HG03108 (cell line): ENCODE data around the gene FBXW12.
"Not testable (repeated sequence)": the region's sequence is repeated elsewhere in the genome, so short reads cannot be mapped to it uniquely, and the experiment has no call there.

ENCODE experiments used
- ATAC-seq: cut with Tn5 transposase; IDR thresholded peaks from one replicate; pipeline ENCODE4 v1.9.1; 2021; ENCODE audit warnings: moderate library complexity; ENCODE audit not compliant: unreplicated experiment

The FBXW12 gene, protein sequence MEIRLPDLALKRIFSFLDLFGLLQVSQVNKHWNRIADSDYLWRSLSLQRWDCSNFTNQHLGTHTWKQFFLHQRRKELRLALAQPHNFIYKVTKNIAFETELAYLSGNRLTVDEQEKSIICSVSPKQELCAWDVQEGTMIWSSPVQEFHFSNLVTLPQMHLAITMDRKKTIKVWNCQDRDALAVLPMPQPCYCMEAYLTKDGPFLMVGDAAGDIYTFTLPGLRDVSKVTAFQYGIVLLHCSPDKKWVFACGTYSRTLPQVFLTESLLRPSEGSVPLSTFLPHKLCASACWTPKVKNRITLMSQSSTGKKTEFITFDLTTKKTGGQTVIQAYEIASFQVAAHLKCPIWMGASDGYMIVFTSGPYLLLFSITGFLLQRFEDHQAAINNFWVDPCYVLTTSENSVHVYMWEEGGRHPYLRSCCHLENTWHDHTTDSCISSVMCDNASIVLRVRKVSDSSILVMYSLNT

DNA sequence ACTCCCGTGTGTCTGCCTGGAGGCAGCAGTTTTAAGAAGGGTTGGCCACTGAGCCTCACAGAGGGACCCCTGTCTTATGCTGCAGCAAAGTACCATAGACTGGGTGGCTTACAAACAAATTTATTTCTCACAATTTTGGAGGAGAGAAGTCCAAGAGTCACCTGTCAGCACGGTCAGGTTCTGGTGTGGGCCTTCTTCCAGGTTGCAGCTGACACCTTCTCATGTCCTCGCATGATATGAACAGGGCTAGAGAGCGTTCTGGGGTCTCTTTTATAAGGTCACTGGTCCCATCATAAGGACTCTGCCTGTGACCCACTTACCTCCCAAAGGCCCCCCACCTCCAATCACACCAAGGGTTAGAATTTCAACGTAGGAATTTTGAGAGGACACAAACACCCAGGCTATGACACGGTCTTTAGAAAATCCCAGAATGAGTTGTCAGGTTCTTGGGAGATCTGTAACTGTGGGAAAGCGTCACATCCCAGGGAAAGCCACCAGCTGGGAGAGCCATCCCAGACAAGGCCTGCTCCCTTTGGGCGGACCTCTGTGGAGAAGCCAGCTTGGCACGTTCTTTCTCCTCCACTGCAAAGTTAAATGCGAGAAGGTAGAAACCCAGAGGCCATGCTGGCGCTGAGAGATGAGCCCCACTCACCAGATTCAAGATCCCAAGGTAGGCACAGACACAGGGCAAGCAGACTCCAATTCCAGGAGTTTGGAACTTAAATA lies at the start of gene FBXW12:
TSS of gene FBXW12 (plus strand) at position 569 of the 726 bp plus-strand sequence. CDS start 549 bp downstream, outside the sequence.
- ATAC-seq = no peak

DNA sequence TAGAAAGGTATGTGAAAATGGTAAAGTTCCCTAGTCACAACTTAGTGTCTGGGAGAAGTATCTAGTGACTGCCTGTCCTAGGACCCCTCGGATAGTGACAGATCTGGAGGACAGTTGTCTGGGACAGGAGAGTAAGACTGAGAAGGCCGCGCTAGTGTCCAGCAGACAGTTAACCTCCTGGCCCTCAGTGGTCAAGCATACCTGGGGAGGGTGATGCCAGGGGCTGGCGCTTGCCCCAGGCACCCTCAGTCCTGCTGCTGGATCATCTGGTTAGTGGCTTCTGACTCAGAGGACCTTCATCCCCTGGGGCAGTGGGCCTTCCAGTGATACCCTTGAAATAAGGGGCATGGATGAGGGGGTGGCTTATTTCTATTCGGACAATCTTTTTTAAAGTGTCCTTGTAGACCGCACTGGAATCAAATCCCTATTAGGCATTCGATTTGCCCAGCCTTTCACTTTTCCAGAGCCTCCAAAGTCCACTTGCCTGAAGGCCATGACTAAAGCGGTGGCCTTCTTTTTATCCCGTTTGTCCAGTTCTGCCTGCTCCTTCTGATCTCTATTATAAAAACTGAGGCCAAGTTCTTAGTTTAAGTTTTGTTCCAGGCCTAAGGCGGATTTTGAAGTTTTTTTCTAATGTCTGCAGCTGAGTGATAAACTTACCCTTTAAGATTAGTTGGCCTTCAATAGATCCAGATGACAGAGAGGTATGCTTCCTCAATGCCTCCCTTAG lies 40.1 kb upstream of the FBXW12 start:
- not testable (repeated sequence) for ATAC-seq

DNA sequence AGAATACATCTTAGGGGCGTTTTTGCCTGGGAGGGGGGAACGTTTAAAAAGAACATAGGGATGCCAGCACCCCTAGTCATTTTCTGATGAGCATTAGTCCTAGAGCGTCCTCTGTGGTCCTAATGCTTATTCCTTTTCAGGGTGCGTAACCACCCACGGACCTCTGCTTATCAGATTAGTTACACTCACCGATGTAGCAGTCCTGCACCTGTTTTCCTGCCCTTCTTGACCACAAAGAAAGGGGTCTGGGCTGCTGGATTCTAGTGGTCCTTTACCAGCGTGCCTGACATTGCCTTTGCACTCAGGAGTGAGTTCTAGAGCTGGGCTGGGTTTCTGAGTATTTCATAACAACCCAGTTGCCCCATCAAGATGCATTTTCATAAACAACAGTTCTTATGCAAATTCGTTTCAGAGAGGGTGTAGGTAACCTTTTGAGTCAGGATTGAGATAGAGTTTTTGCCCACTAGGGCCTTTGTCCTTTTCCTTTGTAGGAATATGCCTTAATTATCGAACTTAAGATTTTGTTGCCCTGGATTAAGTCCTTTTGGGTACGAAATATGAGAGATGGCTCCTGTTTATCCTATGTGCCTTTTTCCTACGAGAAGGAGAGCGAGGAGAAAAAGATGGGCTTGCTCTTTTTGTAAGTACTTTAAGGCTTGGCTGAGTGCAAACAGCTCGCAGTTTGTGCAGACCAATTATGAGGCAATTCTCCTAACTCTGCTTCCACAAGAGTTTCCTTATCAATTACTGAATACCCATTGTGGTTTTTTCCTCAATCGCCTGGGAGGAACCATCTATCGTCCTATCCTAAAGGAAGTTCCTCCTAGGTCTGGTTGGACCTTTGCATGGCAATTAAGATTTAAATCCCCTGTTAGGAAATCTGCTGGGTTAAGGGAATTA lies 38.4 kb upstream of the FBXW12 start, which contains the start of gene SPINK8:
TSS of gene SPINK8 (minus strand) at position 316 of the 900 bp plus-strand sequence. CDS start 5,320 bp downstream, outside the sequence.
- not testable (repeated sequence) for ATAC-seq

DNA sequence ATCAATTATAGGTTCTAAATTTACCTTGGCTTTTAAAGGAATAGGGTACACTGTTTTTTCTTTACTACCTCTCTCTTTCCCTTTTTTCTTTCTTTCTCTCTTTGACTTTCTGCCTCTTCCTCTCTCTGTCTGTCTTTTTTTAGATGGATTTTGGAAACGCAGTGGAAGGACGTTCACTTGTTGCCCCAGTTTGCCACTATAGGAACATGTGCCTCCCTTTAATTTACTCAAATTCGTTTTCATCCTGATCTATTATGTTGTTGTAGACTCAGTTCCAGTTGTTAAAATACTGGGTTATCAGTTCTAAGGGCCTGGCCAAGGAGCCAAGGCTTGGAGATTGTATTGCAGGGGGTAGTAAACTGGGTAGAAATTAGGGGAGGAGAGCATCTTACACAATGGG lies 37.4 kb upstream of the FBXW12 start:
- no peak for ATAC-seq

DNA sequence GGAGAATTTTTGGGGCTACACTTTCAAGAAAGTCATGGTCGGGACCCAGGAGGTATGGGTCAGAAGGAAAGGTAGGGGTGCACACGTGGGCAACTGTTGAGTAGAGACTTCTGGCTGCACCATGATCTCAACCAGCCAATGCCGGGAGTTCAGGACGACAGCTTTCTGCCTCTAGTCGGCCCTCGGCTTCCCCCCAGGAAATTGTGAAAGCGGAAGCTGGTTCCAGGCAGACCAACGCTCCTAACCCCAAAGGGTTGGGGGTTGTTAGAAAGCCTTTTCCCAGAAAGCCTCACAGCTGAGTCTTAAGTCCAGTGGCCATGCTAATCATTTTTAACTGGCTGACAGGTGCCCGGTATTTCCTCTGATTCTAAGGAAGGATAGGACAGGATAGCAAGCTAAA lies 36.7 kb upstream of the FBXW12 start:
- not testable (repeated sequence) for ATAC-seq

DNA sequence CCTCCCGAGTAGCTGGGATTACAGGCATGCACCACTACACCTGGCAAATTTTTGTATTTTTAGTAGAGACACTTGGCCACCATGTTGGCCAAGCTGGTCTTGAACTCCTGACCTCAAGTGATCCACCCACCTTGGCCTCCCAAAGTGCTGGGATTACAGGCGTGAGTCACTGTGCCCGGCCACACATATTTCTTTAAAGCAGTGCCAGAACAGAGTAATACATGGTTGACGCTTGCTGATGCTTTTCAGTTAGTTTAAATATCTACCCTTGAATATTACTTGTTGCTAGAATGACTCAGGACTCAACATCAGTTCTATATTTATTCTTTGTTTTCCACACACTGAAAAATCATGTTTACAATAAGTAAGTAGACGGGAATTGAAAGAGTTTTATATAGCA lies 34.5 kb upstream of the FBXW12 start:
- ATAC-seq = not testable (repeated sequence)

DNA sequence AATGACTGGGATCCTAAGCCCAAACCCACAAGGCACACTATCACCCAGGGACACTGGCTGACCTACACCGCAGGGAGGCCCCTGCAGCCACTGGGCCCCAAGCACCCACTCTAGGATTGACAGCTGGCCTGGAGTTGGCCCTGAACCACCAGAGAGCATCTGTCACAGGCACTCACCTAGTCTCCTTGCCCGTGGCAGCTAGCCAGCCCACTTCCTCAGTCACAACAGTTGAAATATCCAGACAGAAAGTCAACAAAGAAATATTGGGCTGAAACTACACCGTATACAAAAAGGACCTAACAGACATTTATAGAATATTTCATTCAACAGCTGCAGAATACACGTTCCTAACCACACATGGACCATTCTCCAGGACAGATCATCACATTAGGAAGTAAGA lies 33.4 kb upstream of the FBXW12 start:
- ATAC-seq = no peak

DNA sequence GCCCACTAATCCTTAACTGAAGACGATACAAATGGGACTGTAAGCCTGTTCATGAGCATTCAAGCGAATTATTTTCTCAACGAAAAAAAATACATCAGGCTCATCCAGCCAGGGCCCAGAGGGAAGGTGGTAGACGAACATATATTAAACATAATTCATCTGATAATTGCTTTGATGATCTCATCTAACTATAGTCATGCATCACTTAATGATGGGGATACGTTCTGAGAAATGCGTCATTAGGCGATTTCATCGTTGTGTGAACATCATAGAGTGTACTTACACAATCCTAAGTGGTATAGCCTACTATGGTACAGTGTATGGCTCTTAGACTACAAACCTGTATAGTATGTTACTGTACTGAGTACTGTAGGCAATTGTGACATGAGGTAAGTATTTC lies 28.6 kb upstream of the FBXW12 start:
- ATAC-seq = no peak

DNA sequence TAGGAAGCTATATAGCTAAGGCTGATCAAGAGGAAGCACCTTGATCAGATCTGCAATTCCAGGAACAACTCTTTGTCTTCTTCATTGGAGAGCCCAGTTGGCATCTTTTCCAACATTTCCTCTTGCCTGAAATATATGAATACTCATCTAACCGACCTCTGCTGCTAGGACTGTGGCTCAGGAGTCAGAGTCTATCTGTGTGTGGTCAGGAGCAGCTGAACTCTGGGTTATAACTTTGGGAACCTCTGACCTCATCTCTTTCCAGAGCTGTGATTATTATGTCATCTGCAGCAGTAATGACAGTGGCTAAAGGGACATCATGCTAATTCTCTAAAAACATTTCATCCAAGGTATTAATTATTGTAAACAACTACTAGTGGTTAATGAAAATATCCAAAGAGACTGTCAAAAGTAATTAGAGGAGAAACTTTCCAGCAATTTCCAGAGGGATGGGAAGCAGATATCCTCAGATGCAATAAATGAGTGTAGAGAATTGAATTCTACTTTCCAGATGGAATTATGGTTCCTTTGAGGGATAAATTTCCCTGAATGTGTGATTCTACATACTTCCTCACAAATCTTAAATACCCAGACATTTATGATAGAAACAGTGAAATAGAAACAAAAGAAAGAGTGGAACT lies 27.0 kb upstream of the FBXW12 start:
- no peak for ATAC-seq

DNA sequence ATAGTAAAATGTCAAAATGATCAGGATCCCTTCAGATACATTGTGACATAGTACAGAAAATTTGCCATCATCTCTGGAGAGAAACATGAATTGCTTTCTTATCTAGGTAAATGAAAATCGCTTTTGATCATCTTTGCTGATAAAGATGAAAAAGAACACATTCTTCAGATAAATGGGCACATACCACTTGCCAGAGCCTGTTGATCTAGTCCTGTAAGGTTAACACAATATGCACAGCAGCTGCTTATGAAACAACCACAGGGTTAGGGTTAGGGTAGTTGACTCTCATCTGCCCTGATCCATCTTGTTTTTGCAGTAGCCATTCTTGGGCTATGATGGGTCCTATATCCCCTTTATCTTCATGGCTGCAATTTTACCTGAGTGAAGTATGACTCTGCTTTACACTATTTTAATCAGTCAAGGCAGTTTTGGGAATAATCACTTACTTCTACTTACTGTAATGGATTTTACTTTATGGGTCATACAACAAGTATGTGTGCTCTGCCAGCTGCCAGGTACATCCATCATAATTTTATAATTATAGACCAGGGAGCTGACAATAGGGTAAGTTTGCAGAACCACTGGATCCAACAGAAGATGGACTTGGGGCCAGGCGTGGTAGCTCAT lies 26.0 kb upstream of the FBXW12 start:
- no peak for ATAC-seq

DNA sequence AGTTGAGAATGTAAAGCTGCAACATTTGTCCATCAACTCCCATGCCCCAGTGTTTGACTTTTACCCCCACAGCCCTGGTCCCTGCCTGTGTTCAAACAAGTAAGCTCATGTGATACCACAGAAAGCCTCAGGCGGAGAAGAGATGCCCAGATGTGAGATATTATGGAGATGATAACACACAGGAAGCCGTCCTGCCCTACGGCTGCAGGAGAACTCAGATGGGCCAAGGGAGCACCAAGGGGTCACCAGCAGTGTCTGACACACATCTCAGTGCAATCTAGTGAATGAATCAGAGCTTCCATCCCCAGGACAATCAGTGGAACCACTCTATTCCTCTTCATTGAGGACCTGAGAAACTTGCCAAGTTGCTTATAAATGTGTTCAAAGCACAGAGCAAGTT lies 24.5 kb upstream of the FBXW12 start:
- no peak for ATAC-seq

DNA sequence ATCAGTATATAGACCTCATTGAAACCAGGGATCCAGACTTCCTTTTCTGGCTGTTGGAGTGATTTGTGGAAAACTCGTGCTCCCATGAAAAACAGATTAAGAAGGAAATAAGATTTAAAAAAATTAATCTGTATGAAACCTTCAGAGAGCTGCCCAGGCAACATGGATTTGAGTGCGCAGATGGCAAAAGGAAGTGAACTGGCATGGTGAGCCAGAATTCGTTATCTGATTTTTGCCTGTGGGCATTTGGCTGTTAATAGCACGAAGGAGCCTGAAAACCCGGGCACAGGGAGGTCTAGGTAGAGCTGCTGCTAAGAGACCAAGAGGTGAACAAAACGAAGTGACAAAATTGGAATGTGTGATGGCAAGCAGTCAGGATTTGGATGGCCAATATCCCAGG lies 19.5 kb upstream of the FBXW12 start:
- ATAC-seq = no peak

DNA sequence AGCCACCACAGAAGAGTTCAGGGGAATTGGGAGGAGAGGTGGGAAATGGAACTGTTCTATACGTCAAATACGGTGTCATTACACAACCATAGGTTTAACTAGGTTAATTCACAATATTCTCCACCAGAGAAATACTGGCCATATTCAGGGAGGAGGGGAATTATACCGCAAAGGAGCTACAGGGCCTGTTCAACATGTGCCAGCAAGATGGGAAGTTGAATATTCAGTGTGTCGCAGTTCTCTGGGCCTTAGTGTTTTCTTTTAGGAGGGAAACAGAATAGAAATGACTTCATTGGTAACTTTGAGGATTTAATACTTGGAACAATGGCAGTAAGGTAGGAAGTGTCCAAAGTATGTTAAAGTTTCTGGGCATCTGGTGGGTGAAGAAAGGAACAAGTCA lies 18.0 kb upstream of the FBXW12 start:
- ATAC-seq = no peak

DNA sequence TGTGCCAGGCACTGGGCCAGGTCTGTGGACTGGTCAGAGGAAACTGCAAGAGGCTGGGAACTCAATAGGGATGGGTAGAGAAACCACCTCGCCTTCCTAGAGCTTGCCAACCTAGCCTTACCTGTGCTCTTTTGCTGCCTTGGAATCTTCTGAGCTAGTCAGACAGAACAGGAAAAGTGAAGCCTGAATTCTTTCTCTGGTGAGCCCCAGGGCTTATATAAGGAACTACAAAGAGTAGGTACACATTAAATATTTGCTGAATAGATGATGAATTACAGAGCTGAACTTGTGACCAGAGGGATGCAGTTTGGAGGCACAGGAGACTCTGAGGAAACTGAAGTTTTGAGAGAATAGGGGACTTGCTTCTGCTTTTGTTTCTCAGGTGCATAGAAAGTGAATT lies 15.6 kb upstream of the FBXW12 start:
- ATAC-seq = no peak

DNA sequence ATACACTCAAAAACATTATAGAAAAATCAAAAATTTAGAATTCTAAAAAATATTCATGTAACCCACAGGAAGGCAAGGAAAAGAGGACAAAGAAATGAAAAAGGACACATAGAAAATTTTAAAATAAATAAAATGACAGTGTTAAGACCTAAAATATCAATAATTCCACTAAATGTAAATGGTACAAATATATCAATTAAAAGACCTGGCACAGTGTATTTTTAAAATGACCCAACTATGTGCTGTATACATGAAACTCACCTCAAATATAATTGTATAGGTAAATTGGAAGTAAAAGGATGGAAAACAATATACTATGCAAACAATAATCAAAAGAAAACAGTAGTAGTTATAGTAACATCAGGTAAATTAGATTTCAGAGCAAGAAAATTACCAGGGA lies 10.1 kb upstream of the FBXW12 start:
- no peak for ATAC-seq

DNA sequence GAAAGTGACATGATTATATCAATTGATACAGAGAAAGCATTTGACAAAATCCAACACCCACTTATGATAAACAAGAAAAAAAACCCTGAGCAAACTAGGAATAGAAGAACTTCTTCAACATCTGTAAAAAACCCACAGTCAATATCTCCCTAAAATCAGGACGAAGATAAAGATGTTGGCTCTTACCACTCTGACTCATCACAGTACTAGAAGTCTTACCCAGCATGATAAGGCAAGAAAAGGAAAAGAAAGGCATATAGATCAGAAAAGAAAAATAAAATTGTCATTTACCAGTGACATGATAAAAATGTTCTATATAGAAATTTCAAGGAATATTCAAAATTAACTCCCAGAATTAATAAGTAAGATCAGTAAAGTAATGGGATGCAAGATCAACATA lies 7.2 kb upstream of the FBXW12 start:
- no peak for ATAC-seq

DNA sequence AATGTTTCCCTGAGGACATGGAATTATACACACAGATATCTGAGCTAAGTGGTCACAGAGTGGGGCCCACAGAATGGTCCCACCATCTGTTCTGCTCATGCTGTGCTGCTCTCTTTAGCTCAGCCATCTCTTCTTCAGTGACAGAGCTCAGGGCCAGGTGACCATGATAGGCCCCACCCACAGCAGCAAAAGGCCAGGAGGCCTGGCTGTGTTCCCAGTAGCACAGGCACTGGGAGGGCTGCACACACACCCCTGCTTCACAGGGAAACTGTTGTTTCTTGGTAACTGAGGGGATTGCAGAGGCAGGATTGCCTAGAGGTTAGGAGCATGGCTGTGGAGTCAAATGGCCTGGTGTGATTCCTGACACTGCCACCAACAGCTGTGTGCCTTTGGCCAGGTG lies 4.8 kb upstream of the FBXW12 start:
- ATAC-seq = no peak

DNA sequence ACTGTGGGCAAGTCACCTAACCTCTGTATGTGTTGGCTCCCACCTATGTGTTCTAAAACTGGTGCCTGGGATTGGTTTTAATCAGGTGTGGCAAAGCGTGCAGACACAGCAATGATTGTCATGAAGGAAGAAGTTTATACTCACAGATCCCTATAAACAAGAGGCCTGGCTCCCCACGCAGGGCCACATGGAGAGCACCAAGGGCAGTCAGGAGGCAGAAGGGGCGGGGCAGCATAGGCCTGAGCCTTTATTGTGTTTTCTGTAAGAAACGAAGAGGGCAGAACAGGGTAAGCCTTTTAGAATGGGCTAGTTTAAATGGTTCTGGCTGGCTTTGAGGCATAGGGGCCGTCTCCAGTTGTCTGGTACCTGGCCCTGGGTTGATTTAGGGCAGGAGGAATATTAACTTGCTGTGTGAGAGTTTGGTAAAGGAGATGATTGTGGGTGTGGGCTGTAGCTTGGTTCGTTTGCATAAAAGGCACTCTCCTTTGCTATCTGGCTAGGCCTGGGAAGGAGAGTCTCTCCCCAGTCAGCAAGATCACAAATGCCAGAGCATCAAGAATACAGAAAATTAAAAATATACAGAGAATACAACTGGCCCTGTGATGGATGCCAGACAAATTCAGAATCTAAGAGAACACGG lies 2.2 kb upstream of the FBXW12 start:
- no peak for ATAC-seq

DNA sequence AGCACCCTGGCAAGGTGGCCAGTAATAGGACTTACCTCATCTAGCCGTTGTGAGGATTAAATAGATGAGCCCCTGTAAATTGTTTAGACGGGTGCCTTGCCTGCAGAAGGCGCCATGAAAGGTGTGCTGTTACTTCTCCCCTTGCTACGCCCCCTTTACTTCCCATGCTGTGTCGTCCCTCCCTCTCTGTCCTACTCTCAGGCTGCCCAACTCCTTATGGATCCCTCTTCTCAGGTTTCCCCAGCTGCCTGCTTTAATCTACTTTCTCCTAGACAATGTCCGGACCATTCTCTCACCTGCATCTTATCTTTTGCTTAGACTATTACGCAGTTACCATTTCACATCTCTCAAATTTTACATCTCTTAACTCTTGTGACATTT lies 1.7 kb upstream of the FBXW12 start:
- no peak for ATAC-seq
